GM12878 (cell line): ENCODE results near the gene ANAPC7. TPM values are rescaled to one million over a fixed set of nuclear protein-coding genes. Genes with fewer than 3 reads are reported as not detected.

Experiments
- ATAC-seq: fragments of 200-7000 bp; cut with Tn5 transposase; 3 replicates; pipeline ENCODE4 v1.9.1; 2020; ENCODE audit warnings: mild to moderate bottlenecking, moderate library complexity
- BruUV-seq: library from RNA; stranded (reverse); fragments of 400-500 nt; replicated peaks from 2 replicates; lab custom pipeline; 2021; lab: Mats Ljungman, UMichigan
- CTCF ChIA-PET: fragments of 300-600 bp; sonication (Branson Sonifier 250); formaldehyde crosslinking; extraction: SDS; loops from one replicate; lab custom pipeline; 2021; ENCODE audit warnings: inconsistent platforms; lab: Yijun Ruan, JAX
- POLR2A ChIA-PET: fragments of 350-600 bp; formaldehyde crosslinking; extraction: SDS; loops from one replicate; lab custom pipeline; 2021; ENCODE audit warnings: inconsistent platforms; lab: Charles Lee
- RAD21 ChIA-PET: fragments of 300-600 bp; sonication (Branson Sonifier 250); formaldehyde crosslinking; loops from one replicate; lab custom pipeline; 2023; ENCODE audit warnings: antibody characterized with exemption; ENCODE audit not compliant: unreplicated experiment; lab: Charles Lee
- SMC1A ChIA-PET: fragments of 300-600 bp; sonication (Branson Sonifier 250); formaldehyde crosslinking; loops from one replicate; lab custom pipeline; 2023; ENCODE audit not compliant: unreplicated experiment, uncharacterized antibody; lab: Charles Lee
- DNase-seq: peaks from one replicate; pipeline ENCODE4 v3.0.0-alpha.2; 2011; ENCODE audit warnings: low read depth, low spot score
- FAIRE-seq: peaks from 3 replicates; lab custom pipeline; 2011; peaks lifted over from hg19 to GRCh38; lab: Jason Lieb, UNC
- H2AFZ ChIP-seq: 2 replicates; pipeline ENCODE4 v1.6.0; 2011; ENCODE audit warnings: low read depth, low read length, control low read depth; ENCODE audit not compliant: control insufficient read depth
- H3K27ac ChIP-seq: 2 replicates; pipeline ENCODE4 v1.5.1; 2011; ENCODE audit warnings: control low read depth; ENCODE audit not compliant: control insufficient read depth, insufficient read depth
- H3K27me3 ChIP-seq, 2 experiments: replicated peaks in 1 of 2; 2 replicates each; pipeline versions ENCODE4 v1.6.0 to v1.6.1; 2011; ENCODE audit warnings: low read length in 1 of 2; ENCODE audit not compliant: control insufficient read depth in 2 of 2, insufficient read depth in 2 of 2
- H3K36me3 ChIP-seq, 2 experiments: 2 replicates each; pipeline ENCODE4 v1.5.1; 2011; ENCODE audit warnings: low read length in 1 of 2; ENCODE audit not compliant: control insufficient read depth in 2 of 2, insufficient read depth in 2 of 2
- H3K4me1 ChIP-seq: 2 replicates; pipeline ENCODE4 v1.6.1; 2011; ENCODE audit warnings: mild to moderate bottlenecking, low read length, moderate library complexity, mixed read lengths; ENCODE audit not compliant: control insufficient read depth, insufficient read depth
- H3K4me2 ChIP-seq: 2 replicates; pipeline ENCODE4 v1.6.0; 2011; ENCODE audit warnings: control low read depth; ENCODE audit not compliant: control insufficient read depth, insufficient read depth
- H3K4me3 ChIP-seq: fragments of 200-600 bp; sonication (generic); 2 replicates; pipeline ENCODE4 v1.5.1; 2016
- H3K79me2 ChIP-seq: 2 replicates; pipeline ENCODE4 v1.6.0; 2011; ENCODE audit warnings: low read length; ENCODE audit not compliant: control insufficient read depth, insufficient read depth
- H3K9ac ChIP-seq: 2 replicates; pipeline ENCODE4 v1.8.0; 2011; ENCODE audit warnings: low read length, control low read depth, mixed read lengths; ENCODE audit not compliant: control insufficient read depth, insufficient read depth
- H3K9me3 ChIP-seq: replicated peaks from 3 replicates; pipeline ENCODE4 v1.5.1; 2011; ENCODE audit warnings: mild to moderate bottlenecking, low read length; ENCODE audit not compliant: control insufficient read depth, insufficient read depth
- H4K20me1 ChIP-seq: 2 replicates; pipeline ENCODE4 v1.6.0; 2011; ENCODE audit not compliant: control insufficient read depth, insufficient read depth
- CTCF ChIP-seq, 3 experiments: IDR thresholded peaks in 2 of 3; conservative IDR thresholded peaks in 1 of 3; 2 replicates each; pipeline ENCODE4 v1.5.1; 2011; ENCODE audit warnings: low read depth in 3 of 3, low read length in 3 of 3, mild to moderate bottlenecking in 3 of 3, control low read depth in 2 of 3, moderate library complexity in 2 of 3, inconsistent platforms in 1 of 3, mixed read lengths in 1 of 3; ENCODE audit not compliant: control insufficient read depth in 2 of 3, insufficient read depth in 1 of 3; ENCODE audit errors: extremely low read depth in 1 of 3
- ZNF687 ChIP-seq: fragments of 450-650 bp; IDR thresholded peaks from 2 replicates; pipeline ENCODE4 v1.6.1; 2017; ENCODE audit warnings: mild to moderate bottlenecking, moderate library complexity
- WGBS: methylation state at CpG from one replicate; pipeline ENCODE4 v1.1.6; 2016; ENCODE audit warnings: low lambda C conversion rate; ENCODE audit not compliant: insufficient replicate concordance, insufficient coverage; ENCODE audit errors: missing lambda C conversion rate; 5-methylcytosine and 5-hydroxymethylcytosine counted together
- in situ Hi-C: fragments of 300-500 bp; cut with MboI; formaldehyde crosslinking; loops from 9 replicates; pipeline ENCODE4 v1.14.3; 2018; ENCODE audit warnings: mixed read lengths
- intact Hi-C: fragments of 100-400 bp; cut with micrococcal nuclease; formaldehyde crosslinking; loops from one replicate; pipeline ENCODE4 v1.14.2; 2022; ENCODE audit not compliant: unreplicated experiment
- polyA plus RNA-seq, 11 experiments: library from polyadenylated mRNA; depleted of rRNA in 4 of 11; unstranded in 6 of 11; stranded (reverse) in 5 of 11; fragments of >200 nt; fragmentation: Nextera tagmentation in 4 of 11; fragmentation: Illumina TruSeq in 1 of 11; extraction: Ambion mirVana in 4 of 11; extraction: Trizol in 1 of 11; gene quantifications; 1 replicate in 1 of 11; 2 replicates in 10 of 11; pipeline versions ENCODE4 v1.2.1 to v1.2.3, GENCODE V29; 2011 to 2016; ENCODE audit warnings: inconsistent platforms in 2 of 11, missing spikeins in 2 of 11, low read depth in 1 of 11
- total RNA-seq, 4 experiments: library from RNA; depleted of rRNA in 3 of 4; stranded (reverse); fragments of >200 nt in 3 of 4; fragmentation: Illumina TruSeq in 1 of 4; extraction: Trizol in 1 of 4; gene quantifications; 2 replicates each; pipeline versions ENCODE4 v1.2.1 to v1.2.3, GENCODE V29; 2013 to 2021

ANAPC7 gene
- total and polyA plus RNA-seq, 10 of the 15 experiments (the other 5 are each of a cell fraction or from before 2014, with no cell fraction given) = 24.5 to 77.9 (median 58.6) TPM

- Histone ChIP-seq H3K4me2 (no peak overlapping the region), H3K9me3 (no peaks in the 10 kb centered on the region), H2AFZ (peak overlapping the region; percentile 47; the same call in 1 of the 2 replicates), H3K9ac (no peak overlapping the region), H3K36me3 (peaks cover 8% of the 10 kb centered on the region in 2 experiments), H3K4me3 (no peak overlapping the region), H3K27me3 (no peaks in the 10 kb centered on the region), H3K4me1 (peaks cover 21% of the 10 kb centered on the region)
- no TSS peak for BruUV-seq
- no peak for DNase-seq
- in situ Hi-C loops (no loop called here), intact Hi-C loops (no loop called here)
- POLR2A ChIA-PET = interaction anchor here (0.6 to 0.7 kb wide), 2 partner anchors 31 to 294 kb away, joined by 3 to 7 read pairs; no protein-coding TSS in a partner anchor
- RAD21 ChIA-PET = no interaction called here
- TF ChIP-seq CTCF (IDR thresholded peaks at IDR 0.05 in 2 of 3, conservative IDR thresholded peaks at IDR 0.05 in 1 of 3; ENCODE audit: control insufficient read depth in 2 of 3, extremely low read depth in 1 of 3, insufficient read depth in 1 of 3, low read depth in 3 of 3, low read length in 3 of 3) (no peak), ZNF687 (peak; percentile 46; the same call in 1 of the 2 replicates)
- TF ChIP-seq, all 136 proteins: peak for 1
- FAIRE-seq (no peak), ATAC-seq (peak; percentile 12)
- CTCF ChIA-PET = interaction anchor here (1.8 kb wide), 1 partner anchor 64 kb away, joined by 8 read pairs; no protein-coding TSS in a partner anchor
- SMC1A ChIA-PET = interaction anchor here (1.3 to 4.2 kb wide), 3 partner anchors 9 to 63 kb away, joined by 3 to 13 read pairs (median 4); no protein-coding TSS in a partner anchor
- Histone ChIP-seq H4K20me1 (no peaks in the 10 kb centered on the region), H3K79me2 (no peaks in the 10 kb centered on the region), H3K27ac (no peak overlapping the region)
- WGBS = 88% methylated on average over 15 of the region's 15 CpGs
These were observed 36.2 kb downstream of the ANAPC7 start for GRCh38 chr12:110367181-110367864.
